NCI-H345 (cell line): ENCODE data around the gene TBX15.
"Not testable (repeated sequence)": the region's sequence is repeated elsewhere in the genome, so short reads cannot be mapped to it uniquely, and the experiment has no call there.

Experiments
- DNase-seq: peaks from one replicate; lab custom pipeline; 2025; lab: John Stamatoyannopoulos, UW

Gene TBX15

GRCh38 chr1:118958937-118959631 lies 29.1 kb downstream of the TBX15 start:
- no peak for DNase-seq

DNA sequence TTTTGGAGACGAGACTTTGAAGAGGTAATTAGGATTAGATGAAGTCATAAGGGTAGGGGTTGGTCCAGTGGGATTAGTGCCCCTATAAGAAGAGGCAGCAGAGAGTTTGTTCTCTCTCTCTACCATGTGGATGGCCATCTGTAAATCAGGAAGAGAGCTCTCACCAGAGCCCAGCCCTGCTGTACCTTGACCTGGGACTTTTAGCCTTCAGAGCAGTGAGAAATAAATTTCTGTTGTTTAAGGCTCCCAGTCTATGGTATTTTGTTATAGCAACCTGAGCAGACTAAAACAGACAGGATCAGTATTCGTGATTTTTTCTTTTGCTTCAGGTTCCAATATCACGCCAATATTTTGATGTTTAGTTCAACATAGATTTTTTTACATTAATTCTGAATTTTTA lies 30.0 kb downstream of the TBX15 start:
- DNase-seq = no peak

- DNase-seq = not testable (repeated sequence)
These were observed 30.6 kb downstream of the TBX15 start for GRCh38 chr1:118957579-118957978.

- no peak for DNase-seq
These were observed 33.7 kb downstream of the TBX15 start for GRCh38 chr1:118954301-118954905.

- no peak for DNase-seq
These were observed 36.7 kb downstream of the TBX15 start for GRCh38 chr1:118951270-118951936.

- no peak for DNase-seq
These were observed 38.8 kb downstream of the TBX15 start for GRCh38 chr1:118949315-118949714.

GRCh38 chr1:118948846-118949245 lies 39.3 kb downstream of the TBX15 start:
- DNase-seq = no peak

DNA sequence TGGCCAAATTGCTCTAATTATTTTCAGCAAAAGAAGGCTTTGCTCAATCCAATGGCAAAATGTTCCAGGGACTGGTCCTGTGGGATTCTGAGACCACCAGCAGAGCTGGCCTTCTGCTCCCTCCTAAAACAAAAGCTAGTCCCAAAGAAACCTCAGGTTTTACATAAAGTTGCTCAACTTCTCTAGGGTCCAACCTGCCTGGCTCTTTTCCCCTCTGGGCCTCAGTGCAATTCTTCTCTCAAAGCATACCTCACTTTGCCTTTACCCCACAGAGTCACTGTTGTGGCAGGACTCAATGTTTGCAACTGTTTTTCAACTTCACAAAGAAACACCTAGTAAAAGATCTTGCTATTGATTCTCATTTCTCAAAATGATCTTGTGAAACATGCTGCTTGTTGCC lies 39.8 kb downstream of the TBX15 start:
- no peak for DNase-seq

DNA sequence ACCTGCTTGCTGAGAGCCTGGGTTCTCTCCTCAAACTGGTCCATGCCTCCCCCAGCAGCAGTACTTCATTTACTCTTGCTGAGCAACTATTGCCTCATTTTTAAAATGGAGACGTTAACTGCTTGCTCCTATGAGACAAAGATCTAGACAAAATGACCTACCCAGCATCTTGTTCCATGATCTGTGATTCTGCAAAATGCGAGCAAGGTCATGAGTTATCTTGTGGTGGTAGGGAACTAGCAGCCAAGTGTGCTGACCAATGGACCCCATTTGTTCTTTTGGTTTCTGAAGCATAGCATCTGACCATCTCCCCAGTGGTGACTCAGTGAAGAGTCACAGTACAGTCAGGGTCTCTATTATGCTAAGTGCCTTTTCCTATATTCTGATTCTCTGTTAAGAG lies 40.4 kb downstream of the TBX15 start:
- DNase-seq = no peak

- DNase-seq = no peak
These were observed 41.0 kb downstream of the TBX15 start for GRCh38 chr1:118947003-118947765.

DNA sequence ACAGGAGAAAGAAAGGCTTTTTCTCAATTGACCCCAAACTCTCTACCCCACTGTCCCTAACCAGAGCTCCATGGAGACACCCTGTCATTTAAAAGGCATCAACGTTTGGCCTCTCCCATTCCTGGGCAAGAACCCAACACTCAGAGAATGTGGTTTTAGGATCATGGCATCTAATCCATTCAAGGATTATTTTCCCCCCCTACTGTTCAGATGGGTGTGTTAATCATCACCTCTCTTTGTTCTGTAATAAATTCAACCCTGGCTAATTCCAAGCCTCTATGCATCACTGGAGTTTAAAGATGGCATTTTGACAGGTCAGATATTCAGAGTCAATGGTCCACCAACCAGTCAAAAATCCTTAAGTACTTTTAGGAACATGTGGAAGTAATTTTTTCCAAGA lies 42.7 kb downstream of the TBX15 start:
- no peak for DNase-seq

DNA sequence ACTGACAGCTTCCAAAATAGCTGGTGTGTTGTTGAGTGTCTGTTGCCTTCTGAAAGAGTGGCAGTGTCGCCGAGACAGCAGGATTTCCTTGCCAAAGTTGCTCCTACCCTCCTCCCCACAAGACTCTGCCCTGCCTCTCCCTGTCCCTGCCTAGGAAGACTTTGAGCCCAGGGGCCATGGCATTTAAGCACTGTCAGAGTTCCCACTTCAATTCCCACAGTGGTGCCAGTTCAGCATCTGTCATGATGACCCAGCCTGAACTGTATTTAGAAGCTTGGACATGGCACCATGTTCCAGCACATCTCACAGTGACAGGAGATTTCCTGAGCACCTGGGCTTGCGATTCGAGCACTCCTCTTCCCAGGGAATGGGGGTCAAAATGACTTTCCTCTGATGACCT lies 43.6 kb downstream of the TBX15 start:
- no peak for DNase-seq

DNA sequence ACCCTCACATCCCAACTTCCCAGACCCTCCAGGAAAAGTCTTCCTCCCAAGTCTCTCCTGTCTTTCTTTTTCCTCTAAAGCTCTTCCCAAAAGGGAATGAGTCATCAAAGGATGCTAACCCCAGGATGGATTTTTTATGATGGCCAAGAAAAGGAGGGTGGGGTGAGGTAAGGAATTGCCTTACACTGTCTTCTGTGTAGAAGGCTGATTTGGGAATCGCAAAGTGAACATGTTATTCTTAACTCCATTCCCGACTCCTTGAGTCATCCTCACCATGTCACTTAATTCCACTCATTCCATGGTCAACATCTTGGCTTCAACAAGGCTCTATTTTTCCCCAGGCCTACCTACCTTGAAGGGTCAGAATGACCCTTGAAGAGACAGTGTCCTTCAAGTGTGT lies 44.0 kb downstream of the TBX15 start:
- DNase-seq = no peak

DNA sequence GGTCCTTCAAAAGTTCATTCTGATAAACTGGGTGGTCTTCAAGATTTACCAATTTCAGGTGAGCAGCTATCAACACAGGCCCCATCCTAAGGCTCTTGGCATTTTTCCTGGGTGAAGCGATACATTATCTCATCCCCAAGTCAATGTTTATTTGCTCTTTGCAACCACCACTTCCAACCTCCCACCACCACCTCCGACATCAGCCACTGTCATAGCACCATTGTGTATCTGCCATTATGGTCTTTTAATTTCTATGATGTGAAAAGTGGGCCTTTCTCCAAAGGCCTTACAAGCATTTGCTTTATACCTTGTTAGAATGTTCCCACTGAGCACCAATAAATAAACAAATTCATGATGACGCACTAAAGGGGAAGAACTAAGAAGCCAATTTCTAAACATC lies 47.2 kb downstream of the TBX15 start:
- no peak for DNase-seq

DNA sequence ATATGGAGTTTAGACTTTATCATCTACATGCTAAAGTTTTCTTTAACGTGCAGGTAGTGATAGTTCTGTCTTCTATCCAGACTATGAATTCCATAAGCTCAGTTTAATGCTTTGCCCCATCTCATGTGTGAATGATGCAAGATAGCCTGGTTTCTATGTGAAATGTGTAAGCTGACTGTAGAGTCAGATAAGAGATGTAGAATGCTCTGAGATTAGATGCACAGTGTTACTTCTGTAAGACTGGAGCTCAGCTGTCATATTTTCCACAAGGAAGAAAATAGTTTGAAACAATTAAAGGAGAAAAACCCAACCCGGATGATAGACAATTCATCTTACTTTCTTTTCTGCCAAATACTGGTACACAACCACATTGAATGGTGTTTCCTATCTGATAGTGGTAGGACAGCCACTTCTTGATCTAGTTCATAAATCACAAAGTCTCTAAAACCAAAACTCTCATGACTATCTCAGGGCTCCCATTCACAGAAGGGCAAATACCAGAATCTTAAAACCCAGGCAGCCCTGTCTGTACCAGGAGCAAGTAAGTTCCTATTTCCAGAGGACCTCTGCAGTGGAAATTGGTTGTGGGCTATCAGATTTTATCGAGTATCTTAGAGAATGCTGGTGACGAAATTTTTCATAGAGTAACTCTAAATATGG lies 50.6 kb downstream of the TBX15 start:
- DNase-seq = no peak

- DNase-seq = no peak
These were observed 53.4 kb downstream of the TBX15 start for GRCh38 chr1:118934706-118935105.

DNA sequence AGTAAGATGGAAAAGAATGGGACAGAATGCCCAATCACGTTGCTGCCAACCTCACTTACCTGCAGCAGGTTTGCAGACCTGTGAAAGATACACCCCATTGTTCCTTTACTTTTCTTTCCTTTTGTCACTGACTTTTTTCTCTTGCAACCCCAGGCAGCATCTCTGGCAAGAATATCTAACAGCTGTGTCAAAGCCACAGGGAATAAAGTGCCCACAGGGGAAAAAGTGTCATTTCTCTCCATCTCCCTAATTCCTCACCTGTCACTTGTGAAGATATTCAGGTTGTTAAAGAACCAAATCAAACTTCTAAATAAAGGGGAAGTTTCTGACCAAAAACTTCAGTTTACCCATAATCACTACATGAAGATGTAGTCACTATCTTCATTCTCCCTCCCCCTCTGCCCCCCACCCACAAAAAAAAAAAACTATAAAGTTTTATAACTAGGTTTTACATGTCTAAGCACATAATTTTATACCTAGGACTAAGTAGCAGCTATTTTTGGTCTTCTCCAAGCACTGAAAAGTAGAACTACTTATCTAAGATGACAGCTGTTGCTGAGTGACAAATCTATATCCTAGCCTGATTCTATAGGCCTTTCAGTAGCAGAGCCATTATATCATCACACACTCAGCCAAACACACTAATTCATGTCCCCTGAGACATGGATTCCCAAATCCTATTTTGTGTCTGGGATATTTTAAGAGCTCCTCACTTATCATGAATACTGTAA lies 54.9 kb downstream of the TBX15 start:
- DNase-seq = no peak

GRCh38 chr1:118931876-118932275 lies 56.3 kb downstream of the TBX15 start:
- DNase-seq = no peak

DNA sequence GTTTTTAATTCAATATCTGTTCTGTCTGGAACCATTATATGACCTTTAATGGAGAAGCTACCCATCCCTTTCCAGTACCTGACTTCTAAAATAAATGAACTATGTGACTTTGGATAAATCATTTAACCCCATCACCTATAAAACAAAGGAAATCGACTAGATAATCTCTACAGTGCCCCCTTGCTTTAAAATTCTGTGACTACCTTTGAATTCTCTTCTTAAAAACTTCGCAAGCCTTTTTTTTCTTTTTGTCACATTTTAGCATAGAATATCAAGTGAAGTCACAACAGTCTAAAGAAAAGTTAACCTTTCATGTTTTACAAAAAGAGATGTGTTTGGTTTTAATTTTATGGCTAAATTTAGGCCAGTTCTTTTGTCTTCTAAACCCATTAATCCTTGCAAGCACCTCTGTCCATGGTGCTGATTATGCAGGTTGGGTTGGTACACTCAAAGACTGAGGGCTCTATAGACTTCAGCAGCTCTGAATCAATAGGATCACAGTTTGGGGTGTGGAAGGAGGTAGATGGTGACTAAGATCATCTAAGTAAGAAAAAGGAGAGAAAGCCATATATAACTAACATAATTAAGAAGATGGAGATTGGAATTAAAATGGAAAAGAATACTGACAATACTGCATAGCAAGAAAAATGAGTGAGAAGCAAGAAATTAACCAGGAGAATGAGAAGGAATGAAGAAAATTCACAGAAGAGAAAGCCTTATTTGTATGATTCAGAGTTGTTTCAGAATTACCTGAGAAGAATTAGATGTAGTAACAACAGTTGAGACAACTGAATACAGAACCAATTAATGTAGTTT lies 59.2 kb downstream of the TBX15 start:
- no peak for DNase-seq

GRCh38 chr1:118927427-118928187 lies 60.5 kb downstream of the TBX15 start:
- DNase-seq = no peak
